Measurements from ENCODE around the gene PSMD4.

GRCh38 chr1:151235235-151235634 lies 19.3 kb upstream of the PSMD4 start:
- TF ChIP-seq CTCF (IDR thresholded peaks at IDR 0.05; ENCODE audit: low read depth, low read length) = no peak
- TF ChIP-seq EZH2phosphoT487 (IDR thresholded peaks at IDR 0.05; ENCODE audit: low read depth) = no peak
